H1 (cell line): Measurements from ENCODE around the gene SGMS1. TPM values are rescaled to one million over a fixed set of nuclear protein-coding genes. Genes with fewer than 3 reads are reported as not detected.

Experiments used
- ASH2L ChIP-seq: fragments of 200-600, 300-600 bp; sonication (generic); IDR thresholded peaks from one replicate; pipeline ENCODE4 v1.7.1; 2017; ENCODE audit warnings: low read length
- JUND ChIP-seq: IDR thresholded peaks from 2 replicates; pipeline ENCODE4 v1.6.1; 2011; ENCODE audit warnings: mild to moderate bottlenecking, improper control_type of control experiment, low read length
- TAF7 ChIP-seq: optimal IDR thresholded peaks from 2 replicates; pipeline ENCODE3; 2011; ENCODE audit warnings: low read depth, mild to moderate bottlenecking, inconsistent platforms, low read length, moderate library complexity, borderline replicate concordance
- ZNF274 ChIP-seq: IDR thresholded peaks from 2 replicates; pipeline ENCODE4 v1.7.0; 2012; ENCODE audit warnings: low read length, borderline replicate concordance; ENCODE audit errors: extremely low read depth
- polyA plus RNA-seq, 7 experiments: library from polyadenylated mRNA; depleted of rRNA in 3 of 7; stranded (reverse) in 5 of 7; unstranded in 2 of 7; fragments of >200 nt in 5 of 7; fragments of 200-250 nt in 2 of 7; gene quantifications; 1 replicate in 5 of 7; 2 replicates in 1 of 7; 4 replicates in 1 of 7; pipeline versions ENCODE4 v1.2.1 to v1.2.3, GENCODE V29; 2011 to 2013; ENCODE audit warnings: missing spikeins in 2 of 7, mixed read lengths in 2 of 7
- total RNA-seq: library from RNA; stranded (reverse); fragmentation: NEBNext Ultra II Directional; extraction: Animal tissue kit (Norgen Biotek cat#: 25700); gene quantifications from 2 replicates; pipeline ENCODE4 v1.2.1, GENCODE V29; 2021
- TF ChIP-seq, protein P1 (sequence below): IDR thresholded peaks from 2 replicates; pipeline ENCODE4 v1.6.1; 2012; ENCODE audit warnings: inconsistent platforms

SGMS1 gene
- total and polyA plus RNA-seq, 2 of the 8 experiments (the other 6 are each of a cell fraction or from before 2014, with no cell fraction given), result 6.0 to 15.6 TPM

DNA sequence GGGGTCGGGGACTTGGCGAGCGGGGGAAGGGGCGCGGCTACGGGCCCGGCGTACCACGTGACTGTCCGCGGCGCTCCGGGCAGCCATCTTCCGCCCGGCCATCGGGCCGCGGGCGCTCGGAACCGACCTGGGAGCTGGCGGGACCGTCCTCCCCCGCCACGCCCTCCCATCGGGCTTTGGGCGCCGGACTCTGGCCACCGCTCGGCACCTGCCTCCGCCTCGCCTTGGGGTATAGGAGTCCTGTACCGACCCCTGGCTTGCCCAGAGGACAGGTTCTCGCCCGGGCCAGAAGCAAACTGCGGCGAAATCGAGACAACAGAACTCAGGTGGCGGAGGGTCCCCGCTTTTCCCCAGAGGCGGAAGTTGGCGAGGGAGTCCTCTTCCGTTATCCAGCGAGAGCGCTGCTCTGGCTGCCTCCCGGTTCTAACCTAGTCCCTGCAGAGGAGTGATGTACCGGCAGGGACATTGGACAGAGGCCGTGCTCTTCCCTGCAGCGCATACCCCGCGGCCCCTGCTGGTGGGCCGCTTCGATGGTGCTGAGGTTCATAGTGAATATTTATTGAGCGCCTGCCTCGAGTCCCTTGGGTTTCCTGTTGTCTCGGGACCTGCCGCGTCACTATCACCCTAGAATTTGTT, 1.2 kb upstream of the SGMS1 start (continued):
- TF ChIP-seq, protein P1, sequence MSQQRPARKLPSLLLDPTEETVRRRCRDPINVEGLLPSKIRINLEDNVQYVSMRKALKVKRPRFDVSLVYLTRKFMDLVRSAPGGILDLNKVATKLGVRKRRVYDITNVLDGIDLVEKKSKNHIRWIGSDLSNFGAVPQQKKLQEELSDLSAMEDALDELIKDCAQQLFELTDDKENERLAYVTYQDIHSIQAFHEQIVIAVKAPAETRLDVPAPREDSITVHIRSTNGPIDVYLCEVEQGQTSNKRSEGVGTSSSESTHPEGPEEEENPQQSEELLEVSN, result no peak
- peak; percentile 25 for TF ChIP-seq ASH2L
- TF ChIP-seq TAF7, result peak; percentile 4
- TF ChIP-seq JUND, result no peak
- TF ChIP-seq ZNF274, result no peak
